ENCODE results near the gene RBM10.

- TF ChIP-seq POLR2A (IDR thresholded peaks at IDR 0.05) (no peak), CTCF (IDR thresholded peaks at IDR 0.05) (no peak)
Measured at GRCh38 chrX:47151435-47151834, 6.4 kb downstream of the RBM10 start.
